ENCODE results near the gene LRP10.

LRP10 gene

GRCh38 chr14:22843123-22843925, 28.2 kb upstream of the LRP10 start:
- DNase-seq (ENCODE audit: low read depth), result no peak
- H3K4me3 ChIP-seq (ENCODE audit: low read depth, low read length), result no peak overlapping the region
- in situ Hi-C loops (cut with HindIII; ENCODE audit: low sequenced_read_pairs), result no loop called here
- no peak for TF ChIP-seq CTCF (IDR thresholded peaks at IDR 0.05; ENCODE audit: low read depth, low read length, missing control alignments)

GRCh38 chr14:22844221-22845102, 27.1 kb upstream of the LRP10 start:
- TF ChIP-seq CTCF (IDR thresholded peaks at IDR 0.05; ENCODE audit: low read depth, low read length, missing control alignments), result no peak
- DNase-seq (ENCODE audit: low read depth), result no peak
- H3K4me3 ChIP-seq (ENCODE audit: low read depth, low read length), result no peak overlapping the region
- in situ Hi-C loops (cut with HindIII; ENCODE audit: low sequenced_read_pairs), result no loop called here

- no peak for DNase-seq (ENCODE audit: low read depth)
- in situ Hi-C loops (cut with HindIII; ENCODE audit: low sequenced_read_pairs), result no loop called here
- TF ChIP-seq CTCF (IDR thresholded peaks at IDR 0.05; ENCODE audit: low read depth, low read length, missing control alignments), result no peak
- no peak overlapping the region for H3K4me3 ChIP-seq (ENCODE audit: low read depth, low read length)
These were observed 26.5 kb upstream of the LRP10 start for GRCh38 chr14:22845103-22845394.

GRCh38 chr14:22845821-22846625, 25.5 kb upstream of the LRP10 start:
- in situ Hi-C loops (cut with HindIII; ENCODE audit: low sequenced_read_pairs), result no loop called here
- DNase-seq (ENCODE audit: low read depth), result no peak
- no peak for TF ChIP-seq CTCF (IDR thresholded peaks at IDR 0.05; ENCODE audit: low read depth, low read length, missing control alignments)
- H3K4me3 ChIP-seq (ENCODE audit: low read depth, low read length), result no peak overlapping the region

GRCh38 chr14:22846811-22847307, 24.7 kb upstream of the LRP10 start:
- in situ Hi-C loops (cut with HindIII; ENCODE audit: low sequenced_read_pairs), result no loop called here
- no peak for TF ChIP-seq CTCF (IDR thresholded peaks at IDR 0.05; ENCODE audit: low read depth, low read length, missing control alignments)
- no peak overlapping the region for H3K4me3 ChIP-seq (ENCODE audit: low read depth, low read length)
- DNase-seq (ENCODE audit: low read depth), result no peak
